ENCODE results near the gene USP54. TPM values are rescaled to one million over a fixed set of nuclear protein-coding genes. Genes with fewer than 3 reads are reported as not detected.

Gene USP54
- total RNA-seq, 3 donors from 2014 or later = 97.0 to 149 (median 109) TPM

- no peak overlapping the region for H3K4me3 ChIP-seq
- H3K9me3 ChIP-seq = no peaks in the 10 kb centered on the region
- no peaks in the 10 kb centered on the region for H3K36me3 ChIP-seq (ENCODE audit: low read depth)
- TF ChIP-seq CTCF (IDR thresholded peaks at IDR 0.05) = no peak
- peaks cover 36% of the 10 kb centered on the region for H3K4me1 ChIP-seq (ENCODE audit: low read depth)
- DNase-seq = peak; percentile 74 to 91 (median 81)
- ATAC-seq = peak; percentile 95
- intact Hi-C loops (cut with DNase I, micrococcal nuclease) = no loop called here
These were observed 975 bp upstream of the USP54 start for GRCh38 chr10:73591935-73592699.

- H3K4me3 ChIP-seq = no peak overlapping the region
- H3K4me1 ChIP-seq (ENCODE audit: low read depth) = peaks cover 46% of the 10 kb centered on the region
- intact Hi-C loops (cut with DNase I, micrococcal nuclease) = no loop called here
- no peaks in the 10 kb centered on the region for H3K9me3 ChIP-seq
- H3K36me3 ChIP-seq (ENCODE audit: low read depth) = no peaks in the 10 kb centered on the region
- no peak for TF ChIP-seq CTCF (IDR thresholded peaks at IDR 0.05)
- ATAC-seq (no peak), DNase-seq (no peak)
These were observed 1.5 kb downstream of the USP54 start for GRCh38 chr10:73589563-73590126.

- H3K36me3 ChIP-seq (ENCODE audit: low read depth) = no peaks in the 10 kb centered on the region
- intact Hi-C loops (cut with DNase I, micrococcal nuclease) = no loop called here
- H3K9me3 ChIP-seq = no peaks in the 10 kb centered on the region
- ATAC-seq (no peak), DNase-seq (no peak)
- H3K4me1 ChIP-seq (ENCODE audit: low read depth) = peaks cover 46% of the 10 kb centered on the region
- H3K4me3 ChIP-seq = no peak overlapping the region
- no peak for TF ChIP-seq CTCF (IDR thresholded peaks at IDR 0.05)
These were observed 2.5 kb downstream of the USP54 start for GRCh38 chr10:73588656-73589055.

GRCh38 chr10:73586583-73586984 lies 4.6 kb downstream of the USP54 start:
- peak; percentile 84 for ATAC-seq
- H3K4me3 ChIP-seq = peak overlapping the region; percentile 10
- no peaks in the 10 kb centered on the region for H3K9me3 ChIP-seq

GRCh38 chr10:73585327-73585726 lies 5.8 kb downstream of the USP54 start:
- no peak for DNase-seq
- no peak for TF ChIP-seq CTCF (IDR thresholded peaks at IDR 0.05)
- Histone ChIP-seq H3K36me3 (ENCODE audit: low read depth) (no peaks in the 10 kb centered on the region), H3K4me3 (no peak overlapping the region), H3K9me3 (no peaks in the 10 kb centered on the region), H3K4me1 (ENCODE audit: low read depth) (peaks cover 25% of the 10 kb centered on the region)
- ATAC-seq = no peak
- intact Hi-C loops (cut with DNase I, micrococcal nuclease) = no loop called here

More at GRCh38 chr10:73586583-73586984, 4.6 kb downstream of the USP54 start:
- TF ChIP-seq CTCF (IDR thresholded peaks at IDR 0.05) = no peak
- Histone ChIP-seq H3K36me3 (ENCODE audit: low read depth) (no peaks in the 10 kb centered on the region), H3K4me1 (ENCODE audit: low read depth) (peaks cover 30% of the 10 kb centered on the region)
- peak in 1 of 3 donors; percentile 67 for DNase-seq
- intact Hi-C loops (cut with DNase I, micrococcal nuclease) = no loop called here
